GM18861 (cell line): Measurements from ENCODE around the gene SLC35E2B.

Experiments used
- ATAC-seq: cut with Tn5 transposase; IDR thresholded peaks from one replicate; pipeline ENCODE4 v1.9.1; 2021; ENCODE audit not compliant: unreplicated experiment

The SLC35E2B gene

DNA sequence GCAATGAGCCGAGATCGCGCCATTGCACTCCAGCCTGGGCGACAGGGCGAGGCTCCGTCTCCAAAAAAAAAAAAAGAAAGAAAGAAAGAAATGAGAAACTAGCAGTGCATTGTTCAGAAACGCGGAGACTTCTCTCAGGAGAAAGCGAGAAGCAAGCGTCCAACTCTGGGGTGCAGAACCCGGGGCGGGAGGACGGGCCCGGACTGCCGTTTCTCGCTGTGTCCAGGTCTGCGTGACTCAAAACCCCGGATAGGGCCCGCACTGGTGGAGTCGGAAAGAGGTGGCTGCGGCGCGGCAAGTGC, 77.7 kb downstream of the SLC35E2B start:
- ATAC-seq = no peak

DNA sequence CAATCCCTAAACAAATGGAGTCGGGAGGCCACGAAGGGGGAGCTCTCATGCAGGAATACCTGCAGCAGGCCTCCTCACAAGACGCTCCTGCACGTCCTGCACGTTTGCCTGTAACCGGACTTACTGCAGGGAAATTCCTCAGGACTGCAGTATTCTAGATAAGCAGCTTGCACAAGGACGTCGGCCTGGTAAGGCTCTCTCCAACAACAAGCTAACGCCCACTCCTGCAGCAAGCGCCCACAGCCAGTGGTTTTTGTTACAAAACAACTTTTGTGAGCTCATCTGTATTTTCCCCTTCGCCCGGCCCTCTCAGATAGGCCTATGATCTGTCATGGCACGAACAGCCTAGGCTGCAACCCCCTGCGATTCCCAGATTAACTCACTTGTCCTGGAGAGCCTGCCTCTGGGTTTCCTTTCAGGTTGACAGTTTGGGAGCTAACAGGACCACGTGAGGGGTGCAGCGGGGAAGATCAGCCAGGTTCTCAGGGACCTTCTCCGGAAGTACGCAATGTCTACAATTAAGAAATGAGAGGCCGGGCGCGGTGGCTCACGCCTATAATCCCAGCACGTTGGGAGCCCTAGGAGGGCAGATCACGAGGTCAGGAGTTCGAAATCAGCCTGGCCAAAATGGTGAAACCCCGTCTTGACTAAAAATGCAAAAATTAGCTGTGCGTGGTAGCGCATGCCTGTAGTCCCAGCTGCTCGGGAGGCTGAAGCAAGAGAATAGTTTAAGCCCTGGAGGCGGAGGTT, 78.2 kb downstream of the SLC35E2B start:
- no peak for ATAC-seq

GRCh38 chr1:1613509-1614082, 79.0 kb downstream of the SLC35E2B start:
- ATAC-seq = no peak

DNA sequence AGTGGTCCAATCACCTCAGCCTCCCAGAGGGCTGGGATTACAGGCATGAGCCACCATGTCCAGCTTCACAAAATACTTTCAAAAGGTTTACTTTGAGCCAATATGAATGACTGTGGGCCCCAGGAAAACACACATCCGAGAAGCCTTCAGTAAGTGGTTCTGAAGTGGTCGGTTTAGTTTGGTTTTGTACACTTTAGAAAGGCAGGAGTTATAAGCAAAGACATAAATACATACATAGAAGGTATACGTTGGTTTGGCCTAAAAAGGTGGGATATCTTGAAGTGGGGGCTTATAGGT, 80.5 kb downstream of the SLC35E2B start:
- no peak for ATAC-seq

DNA sequence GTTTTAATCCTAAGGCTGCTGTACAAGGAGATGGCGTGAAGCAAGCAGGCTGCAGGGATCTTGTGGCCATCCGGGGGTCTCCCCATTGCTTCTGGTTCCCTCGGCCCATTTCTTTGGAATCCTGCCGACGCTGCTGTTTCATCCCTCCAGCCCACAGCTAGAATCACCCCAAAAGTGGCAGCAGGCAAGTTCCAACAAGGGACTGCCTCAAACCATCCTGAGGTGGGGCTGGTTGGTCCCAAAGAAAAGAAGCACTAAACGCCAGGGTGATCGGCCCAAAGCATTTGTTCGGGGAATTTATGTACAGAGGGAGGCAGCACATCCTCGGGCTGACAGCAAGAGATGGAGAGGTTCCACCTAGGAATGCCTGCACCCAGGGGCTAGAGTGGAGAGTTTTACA, 81.8 kb downstream of the SLC35E2B start:
- ATAC-seq = no peak

DNA sequence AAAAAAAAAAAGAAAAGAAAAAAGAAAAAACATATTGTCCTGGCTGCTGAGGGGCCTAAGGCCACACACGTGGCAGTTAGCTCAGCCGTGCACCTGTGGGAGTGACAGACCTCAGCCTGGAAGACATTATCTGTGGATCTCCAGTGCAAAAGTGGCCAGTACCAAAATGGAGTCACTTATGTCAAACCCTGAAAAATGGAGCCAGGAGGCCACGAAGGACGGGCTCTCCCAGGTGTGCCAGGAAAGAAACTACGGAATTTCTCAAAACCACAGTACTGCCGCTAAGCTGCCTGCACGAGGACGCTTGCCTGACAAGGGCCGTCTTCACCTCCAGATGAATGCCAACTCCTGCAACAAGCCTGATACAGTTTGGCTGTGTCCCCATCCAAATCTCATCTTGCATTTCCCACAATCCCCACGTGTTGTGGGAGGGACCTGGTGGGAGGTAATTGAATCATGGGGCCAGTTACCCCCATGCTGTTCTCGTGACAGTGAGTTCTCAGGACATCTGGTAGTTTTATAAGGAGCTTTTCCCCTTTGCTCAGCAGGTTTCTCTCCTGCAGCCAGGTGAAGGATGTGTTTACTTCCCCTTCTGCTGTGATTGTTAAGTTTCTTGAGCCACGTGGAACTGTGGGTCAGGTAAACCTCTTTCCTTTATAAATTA, 82.6 kb downstream of the SLC35E2B start:
- no peak for ATAC-seq
